ENCODE results near the gene TM9SF2.

GRCh38 chr13:99558570-99559180 is 57.4 kb downstream of the TM9SF2 start:
- TF ChIP-seq POLR2AphosphoS5 (IDR thresholded peaks at IDR 0.05; ENCODE audit: borderline replicate concordance, low read depth, low read length) (no peak), EZH2 (IDR thresholded peaks at IDR 0.05) (no peak), FOXP2 (optimal IDR thresholded peaks at IDR 0.05; ENCODE audit: control extremely low read depth, extremely low read length, insufficient read depth) (no peak)
